Measurements from ENCODE around the gene ERMARD.

DNA sequence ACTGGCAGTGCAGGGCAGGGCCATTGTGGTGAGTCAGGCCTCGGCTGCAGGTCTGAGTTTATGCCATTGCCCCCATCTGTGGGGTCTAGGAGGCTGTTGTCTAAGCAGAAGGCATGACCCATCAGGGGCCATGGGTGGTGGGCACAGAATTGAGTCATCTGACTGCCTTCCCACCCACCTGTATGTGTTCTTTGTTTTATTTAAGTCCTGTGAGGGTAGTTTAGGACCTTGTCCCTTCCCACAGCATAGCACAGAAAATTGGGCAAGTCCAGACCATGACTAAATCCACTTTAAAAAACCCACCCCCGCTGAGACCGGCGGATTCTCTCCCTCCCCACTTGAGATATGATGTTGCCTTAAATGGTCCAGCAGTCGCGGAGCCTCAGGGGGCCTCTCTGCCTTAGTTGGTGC lies 40.3 kb downstream of the ERMARD start:
- TF ChIP-seq, protein P1, sequence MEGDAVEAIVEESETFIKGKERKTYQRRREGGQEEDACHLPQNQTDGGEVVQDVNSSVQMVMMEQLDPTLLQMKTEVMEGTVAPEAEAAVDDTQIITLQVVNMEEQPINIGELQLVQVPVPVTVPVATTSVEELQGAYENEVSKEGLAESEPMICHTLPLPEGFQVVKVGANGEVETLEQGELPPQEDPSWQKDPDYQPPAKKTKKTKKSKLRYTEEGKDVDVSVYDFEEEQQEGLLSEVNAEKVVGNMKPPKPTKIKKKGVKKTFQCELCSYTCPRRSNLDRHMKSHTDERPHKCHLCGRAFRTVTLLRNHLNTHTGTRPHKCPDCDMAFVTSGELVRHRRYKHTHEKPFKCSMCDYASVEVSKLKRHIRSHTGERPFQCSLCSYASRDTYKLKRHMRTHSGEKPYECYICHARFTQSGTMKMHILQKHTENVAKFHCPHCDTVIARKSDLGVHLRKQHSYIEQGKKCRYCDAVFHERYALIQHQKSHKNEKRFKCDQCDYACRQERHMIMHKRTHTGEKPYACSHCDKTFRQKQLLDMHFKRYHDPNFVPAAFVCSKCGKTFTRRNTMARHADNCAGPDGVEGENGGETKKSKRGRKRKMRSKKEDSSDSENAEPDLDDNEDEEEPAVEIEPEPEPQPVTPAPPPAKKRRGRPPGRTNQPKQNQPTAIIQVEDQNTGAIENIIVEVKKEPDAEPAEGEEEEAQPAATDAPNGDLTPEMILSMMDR (IDR thresholded peaks at IDR 0.05; ENCODE audit: low read depth, low read length): no peak
- TF ChIP-seq, protein P2, sequence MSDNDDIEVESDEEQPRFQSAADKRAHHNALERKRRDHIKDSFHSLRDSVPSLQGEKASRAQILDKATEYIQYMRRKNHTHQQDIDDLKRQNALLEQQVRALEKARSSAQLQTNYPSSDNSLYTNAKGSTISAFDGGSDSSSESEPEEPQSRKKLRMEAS (IDR thresholded peaks at IDR 0.05; ENCODE audit: low read depth, low read length): no peak
- TF ChIP-seq POLR2A (IDR thresholded peaks at IDR 0.05; ENCODE audit: extremely low read depth, insufficient read length): no peak

Data from NB4 (cell line).